Ascending aorta (tissue), 2 donors: ENCODE data around the gene WFS1. TPM values are rescaled to one million over a fixed set of nuclear protein-coding genes. Genes with fewer than 3 reads are reported as not detected.
A peak's percentile ranks its signal among the peaks of the same experiment; 100 is the strongest.

ENCODE experiments used
- DNase-seq, 2 donors: peaks; one replicate each; pipeline ENCODE4 v3.0.0-alpha.2; 2019; ENCODE audit warnings: low spot score in 2 of 2
- H3K27ac ChIP-seq, 2 donors: fragments of 200-600 bp; sonication (generic); one replicate each; pipeline ENCODE4 v1.5.1; 2016 to 2017; ENCODE audit warnings: mild to moderate bottlenecking in 1 of 2
- H3K27me3 ChIP-seq: fragments of 200-600 bp; sonication (generic); one replicate; pipeline ENCODE4 v1.5.1; 2017
- H3K36me3 ChIP-seq, 2 donors: fragments of 200-600 bp; sonication (generic); one replicate each; pipeline ENCODE4 v1.5.1; 2016
- H3K4me1 ChIP-seq, 2 donors: fragments of 200-600 bp; sonication (generic); one replicate each; pipeline ENCODE4 v1.5.1; 2016 to 2017; ENCODE audit warnings: mild to moderate bottlenecking in 1 of 2
- H3K4me3 ChIP-seq, 2 donors: fragments of 200-600 bp; sonication (generic); one replicate each; pipeline ENCODE4 v1.5.1; 2016 to 2017; ENCODE audit warnings: mild to moderate bottlenecking in 1 of 2
- H3K9me3 ChIP-seq, 2 donors: fragments of 200-600 bp; sonication (generic); one replicate each; pipeline ENCODE4 v1.5.1; 2016
- CTCF ChIP-seq, 3 experiments: fragments of 200-600 bp in 2 of 3; fragments of 450-650 bp in 1 of 3; sonication (generic) in 2 of 3; IDR thresholded peaks; one replicate each; pipeline ENCODE4 v1.5.1; 2016 to 2019; ENCODE audit warnings: antibody characterized with exemption in 3 of 3, mild to moderate bottlenecking in 1 of 3, moderate library complexity in 1 of 3
- intact Hi-C: fragments of 100-400 bp; cut with DNase I; formaldehyde crosslinking; loops from one replicate; pipeline ENCODE4 v1.15.1; 2023
- total RNA-seq: library from RNA; depleted of rRNA; stranded (reverse); fragments of >200 nt; gene quantifications from one replicate; pipeline ENCODE4 v1.1.0, GENCODE V29; 2016

The WFS1 gene
- total RNA-seq, 1 donor from 2014 or later: 166 TPM

DNA sequence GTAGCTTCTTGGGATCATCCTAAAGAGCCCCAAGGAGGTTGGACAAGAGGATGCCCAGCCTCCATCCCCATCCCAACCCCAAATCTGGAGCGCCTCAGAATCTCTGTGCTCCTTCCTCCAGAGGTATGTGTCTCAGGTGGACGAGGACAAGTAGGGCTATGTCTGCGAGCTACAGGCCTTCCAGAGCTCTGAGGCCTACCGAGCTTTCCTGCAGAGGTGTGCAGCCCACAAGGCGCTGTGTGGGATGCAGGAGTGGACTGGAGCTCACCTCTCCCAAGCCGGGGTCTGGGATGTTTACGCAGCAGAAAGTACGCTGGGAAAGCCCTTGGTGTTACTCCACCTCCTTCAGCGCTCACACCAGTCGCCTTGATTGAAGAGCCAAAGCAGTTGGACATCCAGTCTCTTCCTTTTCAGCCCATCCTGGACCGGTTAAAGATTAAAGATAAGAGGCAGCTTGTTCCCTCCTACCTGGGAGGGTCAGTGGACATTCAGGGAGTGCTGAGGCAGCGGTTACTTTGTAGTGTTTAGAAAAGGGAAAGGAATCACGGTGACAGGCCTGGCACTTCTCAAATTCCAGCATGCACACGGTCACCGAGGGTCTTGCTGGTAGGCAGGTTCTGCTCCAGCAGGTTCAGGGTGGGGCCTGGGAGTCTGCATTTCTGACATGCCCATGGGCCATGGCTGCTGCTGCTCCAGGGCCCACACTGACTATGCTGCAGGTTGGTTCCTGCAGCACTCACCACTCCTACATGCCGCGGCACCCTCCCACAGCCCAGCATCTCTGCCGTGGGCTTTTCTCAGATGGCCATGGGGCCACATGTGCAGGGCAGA lies 39.8 kb upstream of the WFS1 start:
- no peak for TF ChIP-seq CTCF (IDR thresholded peaks at IDR 0.05)
- Histone ChIP-seq H3K9me3 (no peaks in the 10 kb centered on the region), H3K4me3 (no peak overlapping the region), H3K4me1 (no peaks in the 10 kb centered on the region), H3K36me3 (no peaks in the 10 kb centered on the region), H3K27me3 (no peaks in the 10 kb centered on the region), H3K27ac (no peak overlapping the region)
- intact Hi-C loops: no loop called here
- peak in 1 of 2 donors; percentile 16 for DNase-seq

GRCh38 chr4:6230502-6230785 lies 39.2 kb upstream of the WFS1 start:
- no peaks in the 10 kb centered on the region for H3K36me3 ChIP-seq
- no peak for TF ChIP-seq CTCF (IDR thresholded peaks at IDR 0.05)
- no peaks in the 10 kb centered on the region for H3K27me3 ChIP-seq
- H3K9me3 ChIP-seq: no peaks in the 10 kb centered on the region
- H3K4me3 ChIP-seq: no peak overlapping the region
- H3K27ac ChIP-seq: no peak overlapping the region
- peak in 1 of 2 donors; percentile 27 for DNase-seq
- intact Hi-C loops: no loop called here
- H3K4me1 ChIP-seq: no peaks in the 10 kb centered on the region

DNA sequence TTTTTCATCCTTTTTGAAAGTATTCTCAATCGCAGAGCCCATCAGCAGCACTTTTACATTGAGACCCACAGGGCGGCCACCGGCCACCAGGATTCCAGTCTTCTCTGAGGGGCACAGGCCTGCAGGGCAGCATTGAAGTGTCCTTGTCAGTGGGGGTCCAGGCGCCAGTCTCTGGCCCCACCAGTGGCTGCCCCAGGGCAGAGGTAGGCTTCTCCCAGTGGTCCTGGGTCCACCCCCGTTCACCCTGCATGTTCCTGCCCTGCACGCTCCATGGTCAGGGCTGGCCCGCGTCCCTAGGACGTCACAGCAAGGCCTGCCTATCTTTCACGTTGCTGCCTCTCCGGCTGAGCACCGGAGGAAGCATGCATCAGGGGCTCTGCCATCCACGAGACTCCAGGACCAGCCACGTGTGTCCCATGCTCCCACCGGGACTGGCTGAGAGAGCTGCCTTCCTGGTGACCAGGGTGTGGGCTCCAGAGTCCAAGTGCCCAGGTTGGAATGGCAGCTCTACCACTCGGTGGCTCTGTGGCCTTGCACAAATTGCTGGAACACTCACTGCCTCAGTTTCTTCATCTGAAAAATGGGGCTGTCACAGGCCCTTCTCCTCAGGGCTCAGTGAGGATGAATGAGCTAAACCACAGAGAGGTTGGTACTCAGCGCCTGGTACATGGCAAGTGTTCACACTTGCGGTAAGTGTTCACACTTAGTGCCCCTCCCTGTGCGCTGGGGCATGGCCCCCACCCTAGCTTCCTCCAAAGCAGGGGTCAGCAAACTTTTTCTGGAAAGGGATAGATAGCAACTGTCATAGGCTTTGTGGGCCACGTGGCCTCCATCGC lies 38.6 kb upstream of the WFS1 start:
- no peaks in the 10 kb centered on the region for H3K9me3 ChIP-seq
- H3K4me3 ChIP-seq: no peak overlapping the region
- H3K27me3 ChIP-seq: no peaks in the 10 kb centered on the region
- no peaks in the 10 kb centered on the region for H3K4me1 ChIP-seq
- TF ChIP-seq CTCF (IDR thresholded peaks at IDR 0.05): no peak
- intact Hi-C loops: no loop called here
- DNase-seq: peak in 1 of 2 donors; percentile 49
- H3K27ac ChIP-seq: no peak overlapping the region
- H3K36me3 ChIP-seq: no peaks in the 10 kb centered on the region

DNA sequence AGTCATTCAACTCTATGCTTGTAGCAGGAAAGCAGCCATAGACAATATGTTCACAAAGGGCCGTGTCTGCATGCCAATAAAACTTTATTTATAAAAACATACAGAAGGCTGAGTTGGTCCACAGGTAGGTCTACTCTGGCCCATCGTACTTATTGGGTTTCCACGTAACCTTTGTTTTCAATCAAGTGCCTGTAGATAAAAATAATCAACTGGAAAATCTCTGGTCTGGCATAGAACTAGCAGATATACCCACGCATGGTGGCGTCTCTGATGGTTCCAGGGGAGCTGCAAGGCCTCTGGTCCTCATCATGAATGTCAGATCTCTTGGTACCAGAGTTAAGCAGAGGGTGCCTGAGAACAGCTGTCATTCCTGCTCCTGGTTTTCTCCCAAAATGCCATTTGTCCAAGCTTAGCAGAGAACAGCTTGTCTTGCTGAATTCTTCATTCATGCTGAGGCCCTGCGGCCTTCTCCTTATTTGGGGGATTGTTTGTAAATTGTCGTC lies 37.9 kb upstream of the WFS1 start:
- intact Hi-C loops: no loop called here
- Histone ChIP-seq H3K27ac (no peak overlapping the region), H3K4me1 (no peaks in the 10 kb centered on the region), H3K4me3 (no peak overlapping the region), H3K27me3 (no peaks in the 10 kb centered on the region), H3K36me3 (no peaks in the 10 kb centered on the region), H3K9me3 (no peaks in the 10 kb centered on the region)
- TF ChIP-seq CTCF (IDR thresholded peaks at IDR 0.05): no peak
- DNase-seq: no peak

GRCh38 chr4:6232836-6233785 lies 36.5 kb upstream of the WFS1 start:
- TF ChIP-seq CTCF (IDR thresholded peaks at IDR 0.05): no peak
- intact Hi-C loops: no loop called here
- no peaks in the 10 kb centered on the region for H3K9me3 ChIP-seq
- H3K4me1 ChIP-seq: no peaks in the 10 kb centered on the region
- H3K36me3 ChIP-seq: no peaks in the 10 kb centered on the region
- no peak overlapping the region for H3K4me3 ChIP-seq
- no peaks in the 10 kb centered on the region for H3K27me3 ChIP-seq
- H3K27ac ChIP-seq: no peak overlapping the region
- DNase-seq: peak in 1 of 2 donors; percentile 60
